Adrenal gland (tissue), 5 donors: Measurements from ENCODE around the gene APH1B.

Source experiments
- POLR2A ChIP-seq, 2 donors: fragments of 450-650 bp; IDR thresholded peaks; one replicate each; pipeline ENCODE4 v1.6.1; 2017; ENCODE audit warnings: antibody characterized with exemption in 2 of 2, mild to moderate bottlenecking in 2 of 2, moderate library complexity in 1 of 2
- TF ChIP-seq, protein P1 (sequence below), 6 experiments: fragments of 450-650 bp in 4 of 6; fragments of 200-600 bp in 2 of 6; sonication (generic) in 1 of 6; IDR thresholded peaks; 1 replicate in 5 of 6; 2 replicates in 1 of 6; pipeline versions ENCODE4 v1.5.1 to v1.8.0; 2016 to 2021; ENCODE audit warnings: antibody characterized with exemption in 6 of 6, mild to moderate bottlenecking in 2 of 6, moderate library complexity in 1 of 6
- donor health status: DM: no; HTN: no; CAD: no.

DNA sequence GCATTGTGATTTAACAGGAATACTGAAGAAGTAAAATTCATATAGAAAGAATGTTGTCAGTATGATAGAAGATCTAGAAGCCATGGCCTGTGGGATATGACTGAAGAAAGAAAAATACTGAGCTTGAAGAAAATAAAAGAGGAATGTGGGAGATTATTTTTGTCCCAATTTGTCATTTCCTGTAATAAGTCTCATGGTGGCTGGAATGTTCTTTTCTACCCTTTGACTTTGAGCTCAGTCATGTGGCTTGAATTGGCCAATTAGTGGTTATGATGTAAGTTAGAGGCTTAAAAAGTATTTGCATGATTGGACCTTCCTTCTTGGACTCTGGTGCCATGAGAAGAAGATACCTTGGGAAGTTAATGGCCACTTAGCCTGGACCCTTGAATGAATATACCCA is 14.1 kb downstream of the APH1B start:
- TF ChIP-seq, protein P1, sequence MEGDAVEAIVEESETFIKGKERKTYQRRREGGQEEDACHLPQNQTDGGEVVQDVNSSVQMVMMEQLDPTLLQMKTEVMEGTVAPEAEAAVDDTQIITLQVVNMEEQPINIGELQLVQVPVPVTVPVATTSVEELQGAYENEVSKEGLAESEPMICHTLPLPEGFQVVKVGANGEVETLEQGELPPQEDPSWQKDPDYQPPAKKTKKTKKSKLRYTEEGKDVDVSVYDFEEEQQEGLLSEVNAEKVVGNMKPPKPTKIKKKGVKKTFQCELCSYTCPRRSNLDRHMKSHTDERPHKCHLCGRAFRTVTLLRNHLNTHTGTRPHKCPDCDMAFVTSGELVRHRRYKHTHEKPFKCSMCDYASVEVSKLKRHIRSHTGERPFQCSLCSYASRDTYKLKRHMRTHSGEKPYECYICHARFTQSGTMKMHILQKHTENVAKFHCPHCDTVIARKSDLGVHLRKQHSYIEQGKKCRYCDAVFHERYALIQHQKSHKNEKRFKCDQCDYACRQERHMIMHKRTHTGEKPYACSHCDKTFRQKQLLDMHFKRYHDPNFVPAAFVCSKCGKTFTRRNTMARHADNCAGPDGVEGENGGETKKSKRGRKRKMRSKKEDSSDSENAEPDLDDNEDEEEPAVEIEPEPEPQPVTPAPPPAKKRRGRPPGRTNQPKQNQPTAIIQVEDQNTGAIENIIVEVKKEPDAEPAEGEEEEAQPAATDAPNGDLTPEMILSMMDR (IDR thresholded peaks at IDR 0.05), result no peak
- TF ChIP-seq POLR2A (IDR thresholded peaks at IDR 0.05), result no peak
